Keratinocyte (primary cell): ENCODE measurements around the gene SLC13A1.

ENCODE experiments used
- CTCF ChIP-seq, 3 experiments: IDR thresholded peaks in 1 of 3; conservative IDR thresholded peaks in 1 of 3; optimal IDR thresholded peaks in 1 of 3; 2 replicates in 2 of 3; 3 replicates in 1 of 3; pipeline versions ENCODE3 to v1.5.1; 2011; ENCODE audit warnings: low read length in 3 of 3, mild to moderate bottlenecking in 3 of 3, moderate library complexity in 2 of 3, control low read depth in 1 of 3, inconsistent platforms in 1 of 3; ENCODE audit not compliant: insufficient read depth in 2 of 3; ENCODE audit errors: extremely low read depth in 1 of 3
- EZH2 ChIP-seq: IDR thresholded peaks from one replicate; pipeline ENCODE4 v1.6.1; 2012; ENCODE audit warnings: inconsistent platforms, mild to moderate bottlenecking, low read length, moderate library complexity

DNA sequence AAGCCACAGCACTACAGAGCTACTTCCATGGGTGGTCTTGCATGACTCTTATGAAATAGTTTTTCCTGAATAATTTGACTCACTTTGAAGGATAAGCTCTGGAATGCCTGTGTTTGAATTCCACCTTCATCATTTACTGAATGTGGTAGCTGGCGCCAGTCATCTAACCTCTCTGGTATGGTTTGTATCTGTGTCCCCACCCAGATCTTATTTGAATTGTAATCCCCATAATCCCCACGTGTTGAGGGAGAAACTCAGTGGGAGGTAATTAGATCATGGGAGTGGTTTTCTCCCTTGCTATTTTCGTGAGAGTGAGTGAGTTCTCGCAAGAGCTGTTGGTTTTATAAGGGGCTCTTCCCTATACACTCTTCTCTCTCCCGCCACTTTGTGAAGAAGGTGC is 11.2 kb upstream of the SLC13A1 start:
- TF ChIP-seq CTCF (optimal IDR thresholded peaks at IDR 0.05 in 1 of 3, IDR thresholded peaks at IDR 0.05 in 1 of 3, conservative IDR thresholded peaks at IDR 0.05 in 1 of 3; ENCODE audit: extremely low read depth in 1 of 3, insufficient read depth in 2 of 3, low read length in 3 of 3) (no peak), EZH2 (no peak)
